HEK293 (cell line): ENCODE results near the gene KRTAP12-4.
"Not testable (repeated sequence)": the region's sequence is repeated elsewhere in the genome, so short reads cannot be mapped to it uniquely, and the experiment has no call there.

Source experiments
- REPIN1 ChIP-seq: fragments of 450-650 bp; formaldehyde crosslinking; IDR thresholded peaks from 2 replicates; pipeline ENCODE4 v1.5.1; 2017; ENCODE audit warnings: missing biosample characterization, missing genetic modification characterization, low read depth
- TCF7L2 ChIP-seq: IDR thresholded peaks from 2 replicates; pipeline ENCODE4 v1.6.1; 2011; ENCODE audit warnings: low read depth, mild to moderate bottlenecking, inconsistent platforms, low read length, moderate library complexity, borderline replicate concordance
- ZFP37 ChIP-seq: fragments of 450-650 bp; formaldehyde crosslinking; IDR thresholded peaks from 2 replicates; pipeline ENCODE4 v1.5.1; 2016; ENCODE audit warnings: missing biosample characterization, missing genetic modification characterization
- ZNF302 ChIP-seq: fragments of 450-650 bp; formaldehyde crosslinking; IDR thresholded peaks from 2 replicates; pipeline ENCODE4 v1.5.1; 2016; ENCODE audit warnings: missing biosample characterization, missing genetic modification characterization, low read depth
- ZNF37A ChIP-seq: fragments of 450-650 bp; IDR thresholded peaks from 2 replicates; pipeline ENCODE4 v1.5.1; 2018; ENCODE audit warnings: missing biosample characterization, missing genetic modification characterization
- ZNF510 ChIP-seq: fragments of 450-650 bp; formaldehyde crosslinking; IDR thresholded peaks from 2 replicates; pipeline ENCODE4 v1.5.1; 2018; ENCODE audit warnings: mild to moderate bottlenecking, missing genetic modification characterization, missing biosample characterization; ENCODE audit not compliant: insufficient replicate concordance
- TF ChIP-seq, protein P1 (sequence below): fragments of 450-650 bp; formaldehyde crosslinking; IDR thresholded peaks from 2 replicates; pipeline ENCODE4 v1.5.1; 2016; ENCODE audit warnings: missing biosample characterization, missing genetic modification characterization
- TF ChIP-seq, protein P2 (sequence below): fragments of 450-650 bp; formaldehyde crosslinking; IDR thresholded peaks from 2 replicates; pipeline ENCODE4 v1.5.1; 2016; ENCODE audit warnings: missing biosample characterization, missing genetic modification characterization

DNA sequence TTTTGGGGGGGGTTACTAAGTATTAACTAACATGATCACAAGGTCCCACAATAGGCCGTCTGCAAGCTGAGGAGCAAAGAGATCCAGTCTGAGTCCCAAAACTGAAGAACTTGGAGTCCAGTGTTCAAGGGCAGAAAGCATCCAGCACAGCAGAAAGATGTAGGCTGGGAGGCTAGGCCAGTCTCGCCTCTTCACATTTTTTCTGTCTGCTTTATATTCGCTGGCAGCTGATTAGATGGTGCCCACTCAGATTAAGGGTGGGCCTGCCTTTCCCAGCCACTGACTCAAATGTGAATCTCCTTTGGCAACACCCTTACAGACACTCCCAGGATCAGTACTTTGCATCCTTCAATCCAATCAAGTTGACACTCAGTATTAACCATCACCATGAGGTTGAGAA is 35.3 kb upstream of the KRTAP12-4 start:
- TF ChIP-seq ZFP37 (tag by site-specific recombination); REPIN1; ZNF37A; ZNF302; TCF7L2; ZNF510 (tag by site-specific recombination): not testable (repeated sequence)
- TF ChIP-seq, protein P1, sequence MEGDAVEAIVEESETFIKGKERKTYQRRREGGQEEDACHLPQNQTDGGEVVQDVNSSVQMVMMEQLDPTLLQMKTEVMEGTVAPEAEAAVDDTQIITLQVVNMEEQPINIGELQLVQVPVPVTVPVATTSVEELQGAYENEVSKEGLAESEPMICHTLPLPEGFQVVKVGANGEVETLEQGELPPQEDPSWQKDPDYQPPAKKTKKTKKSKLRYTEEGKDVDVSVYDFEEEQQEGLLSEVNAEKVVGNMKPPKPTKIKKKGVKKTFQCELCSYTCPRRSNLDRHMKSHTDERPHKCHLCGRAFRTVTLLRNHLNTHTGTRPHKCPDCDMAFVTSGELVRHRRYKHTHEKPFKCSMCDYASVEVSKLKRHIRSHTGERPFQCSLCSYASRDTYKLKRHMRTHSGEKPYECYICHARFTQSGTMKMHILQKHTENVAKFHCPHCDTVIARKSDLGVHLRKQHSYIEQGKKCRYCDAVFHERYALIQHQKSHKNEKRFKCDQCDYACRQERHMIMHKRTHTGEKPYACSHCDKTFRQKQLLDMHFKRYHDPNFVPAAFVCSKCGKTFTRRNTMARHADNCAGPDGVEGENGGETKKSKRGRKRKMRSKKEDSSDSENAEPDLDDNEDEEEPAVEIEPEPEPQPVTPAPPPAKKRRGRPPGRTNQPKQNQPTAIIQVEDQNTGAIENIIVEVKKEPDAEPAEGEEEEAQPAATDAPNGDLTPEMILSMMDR (tag by site-specific recombination) = not testable (repeated sequence)
- TF ChIP-seq, protein P2, sequence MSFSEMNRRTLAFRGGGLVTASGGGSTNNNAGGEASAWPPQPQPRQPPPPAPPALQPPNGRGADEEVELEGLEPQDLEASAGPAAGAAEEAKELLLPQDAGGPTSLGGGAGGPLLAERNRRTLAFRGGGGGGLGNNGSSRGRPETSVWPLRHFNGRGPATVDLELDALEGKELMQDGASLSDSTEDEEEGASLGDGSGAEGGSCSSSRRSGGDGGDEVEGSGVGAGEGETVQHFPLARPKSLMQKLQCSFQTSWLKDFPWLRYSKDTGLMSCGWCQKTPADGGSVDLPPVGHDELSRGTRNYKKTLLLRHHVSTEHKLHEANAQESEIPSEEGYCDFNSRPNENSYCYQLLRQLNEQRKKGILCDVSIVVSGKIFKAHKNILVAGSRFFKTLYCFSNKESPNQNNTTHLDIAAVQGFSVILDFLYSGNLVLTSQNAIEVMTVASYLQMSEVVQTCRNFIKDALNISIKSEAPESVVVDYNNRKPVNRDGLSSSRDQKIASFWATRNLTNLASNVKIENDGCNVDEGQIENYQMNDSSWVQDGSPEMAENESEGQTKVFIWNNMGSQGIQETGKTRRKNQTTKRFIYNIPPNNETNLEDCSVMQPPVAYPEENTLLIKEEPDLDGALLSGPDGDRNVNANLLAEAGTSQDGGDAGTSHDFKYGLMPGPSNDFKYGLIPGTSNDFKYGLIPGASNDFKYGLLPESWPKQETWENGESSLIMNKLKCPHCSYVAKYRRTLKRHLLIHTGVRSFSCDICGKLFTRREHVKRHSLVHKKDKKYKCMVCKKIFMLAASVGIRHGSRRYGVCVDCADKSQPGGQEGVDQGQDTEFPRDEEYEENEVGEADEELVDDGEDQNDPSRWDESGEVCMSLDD (tag by site-specific recombination) = not testable (repeated sequence)
